LNCaP clone FGC (cell line): ENCODE measurements around the gene ARRDC5.

Source experiments
- DNase-seq: peaks from one replicate; pipeline ENCODE4 v3.0.0-alpha.2; 2011; ENCODE audit warnings: low read depth
- H3K4me3 ChIP-seq: 2 replicates; pipeline ENCODE4 v1.5.1; 2011; ENCODE audit warnings: mild to moderate bottlenecking, low read depth, low read length, control low read depth
- CTCF ChIP-seq: IDR thresholded peaks from 2 replicates; pipeline ENCODE4 v1.5.1; 2012; ENCODE audit warnings: mild to moderate bottlenecking; ENCODE audit not compliant: control insufficient read depth, insufficient read depth; ENCODE audit errors: extremely low read depth

The ARRDC5 gene

GRCh38 chr19:4914736-4915501 is 12.2 kb upstream of the ARRDC5 start:
- no peak for TF ChIP-seq CTCF
- peak; percentile 89 for DNase-seq
- no peak overlapping the region for H3K4me3 ChIP-seq

DNA sequence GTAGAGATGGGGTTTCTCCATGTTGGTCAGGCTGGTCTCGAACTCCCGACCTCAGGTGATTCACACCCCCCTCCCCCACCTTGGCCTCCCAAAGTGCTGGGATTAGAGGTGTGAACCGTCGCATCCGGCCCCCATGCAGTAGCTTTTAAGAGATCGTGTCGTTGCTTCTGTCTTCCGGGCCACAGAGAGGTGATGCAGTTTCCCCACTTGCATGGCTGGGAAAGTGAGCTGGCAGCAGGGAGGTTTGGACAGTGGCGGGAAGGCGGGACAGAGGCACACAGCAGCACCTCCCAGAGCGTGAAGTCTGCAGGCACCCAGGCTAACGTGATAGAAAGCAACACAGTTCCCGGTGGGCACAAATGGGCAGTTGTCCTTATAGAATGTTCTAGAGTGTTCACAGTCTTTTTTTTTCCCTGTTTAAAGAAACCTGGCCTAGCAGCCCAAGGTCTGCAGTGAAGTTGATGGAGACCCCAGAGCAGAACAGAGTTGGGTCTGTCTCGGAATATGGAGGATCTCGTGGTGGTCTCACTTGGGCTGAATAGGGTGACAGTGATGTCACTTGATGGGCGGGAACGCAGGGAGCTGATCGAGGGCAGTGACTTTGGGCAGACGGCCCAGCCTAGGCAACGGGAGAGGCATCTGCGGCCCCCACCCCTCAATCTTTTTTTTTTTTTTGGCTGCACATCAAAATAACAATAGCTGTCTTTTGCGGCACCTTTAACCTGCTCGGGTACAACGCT is 11.5 kb upstream of the ARRDC5 start:
- TF ChIP-seq CTCF: no peak
- H3K4me3 ChIP-seq: no peak overlapping the region
- no peak for DNase-seq

DNA sequence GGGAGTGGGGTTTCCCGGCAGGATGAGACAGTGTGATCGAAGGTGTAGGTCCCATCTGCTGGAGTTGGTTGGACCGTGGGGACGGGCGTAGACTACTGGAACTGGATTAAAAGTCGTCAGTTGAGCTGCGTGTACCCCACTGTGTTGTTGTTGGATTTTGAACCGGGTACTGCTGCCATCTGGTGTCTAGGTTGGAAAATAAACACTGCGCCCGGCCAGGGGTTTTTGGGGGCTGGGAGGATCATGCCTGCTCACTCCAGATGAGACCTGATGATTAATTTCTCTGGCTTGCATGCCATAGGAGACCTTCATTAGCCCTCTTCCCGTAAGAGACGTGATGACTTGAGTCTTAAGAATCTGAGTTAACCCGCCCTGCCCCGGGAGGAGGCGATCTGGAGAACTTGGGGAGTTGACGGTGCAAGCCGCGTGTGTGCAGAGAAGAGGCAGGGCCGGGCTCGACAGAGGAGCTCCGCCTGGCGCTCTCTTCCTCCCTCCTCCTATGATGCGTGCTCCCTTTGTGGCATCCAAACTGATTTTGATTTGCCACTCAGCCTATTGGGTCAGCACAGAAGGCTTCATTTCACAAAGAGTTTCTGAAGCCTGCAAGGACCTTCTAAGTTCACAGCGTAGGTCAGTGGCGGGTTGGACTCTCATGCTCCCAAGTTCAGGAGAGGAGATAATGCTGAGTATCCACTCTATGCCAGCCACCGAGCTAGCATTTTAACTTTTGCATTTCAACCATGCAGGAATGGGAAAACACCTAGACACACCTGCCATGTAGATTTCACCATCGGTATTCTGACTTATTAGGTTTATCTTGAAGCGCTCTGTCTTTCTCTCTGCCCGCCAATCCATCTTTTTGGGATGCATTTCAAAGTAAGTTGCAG is 9.3 kb upstream of the ARRDC5 start:
- no peak overlapping the region for H3K4me3 ChIP-seq
- DNase-seq: no peak
- TF ChIP-seq CTCF: peak; percentile 60

DNA sequence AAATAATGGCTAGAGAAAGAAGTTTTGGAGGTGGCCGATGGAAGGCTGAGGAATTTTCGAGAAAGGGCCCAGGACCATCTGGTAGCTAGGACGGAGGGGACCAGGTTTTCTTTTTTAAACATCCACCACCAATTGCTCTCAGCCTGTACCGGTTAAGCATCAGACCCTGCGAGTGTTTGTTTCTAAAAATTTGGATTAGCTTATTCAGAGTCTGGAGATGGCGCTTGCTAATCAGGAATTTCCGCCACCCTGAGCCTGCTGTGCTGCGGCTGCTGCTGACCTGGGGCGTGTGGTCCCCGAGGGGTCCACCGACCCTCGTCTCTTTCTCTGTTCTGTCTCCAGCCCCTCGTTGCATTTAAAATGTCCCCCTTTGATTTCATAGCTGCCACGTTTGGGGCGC is 8.6 kb upstream of the ARRDC5 start:
- DNase-seq: no peak
- no peak for TF ChIP-seq CTCF
- H3K4me3 ChIP-seq: peak overlapping the region; percentile 57

DNA sequence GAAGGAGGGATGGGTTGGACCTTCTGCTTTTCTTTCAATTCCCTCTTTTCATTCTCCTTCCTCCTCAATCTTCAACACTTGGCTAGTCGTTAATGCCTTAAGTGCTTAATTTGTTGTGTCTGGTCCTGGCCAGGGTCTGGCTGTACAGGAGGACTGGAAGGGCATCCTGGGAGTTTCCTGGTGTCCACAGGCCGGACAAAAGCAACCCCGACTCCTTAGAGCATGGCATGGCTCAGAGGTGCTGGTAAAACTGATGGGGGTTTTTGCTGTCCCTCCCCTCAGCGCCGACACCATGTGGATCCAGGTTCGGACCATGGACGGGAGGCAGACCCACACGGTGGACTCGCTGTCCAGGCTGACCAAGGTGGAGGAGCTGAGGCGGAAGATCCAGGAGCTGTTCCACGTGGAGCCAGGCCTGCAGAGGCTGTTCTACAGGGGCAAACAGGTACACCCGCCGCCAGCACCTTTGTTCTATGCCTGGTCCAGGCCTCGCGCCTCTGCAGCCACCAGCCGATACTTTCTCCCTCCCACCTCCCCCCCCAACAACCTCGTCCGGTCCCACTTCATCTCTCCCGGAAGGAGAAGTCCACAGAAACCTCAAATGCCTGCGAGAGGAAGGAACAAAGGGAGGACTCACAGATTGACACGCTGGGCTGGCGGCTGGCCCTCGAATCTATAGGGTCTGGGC is 8.0 kb upstream of the ARRDC5 start:
- peak overlapping the region; percentile 57 for H3K4me3 ChIP-seq
- no peak for TF ChIP-seq CTCF
- no peak for DNase-seq

DNA sequence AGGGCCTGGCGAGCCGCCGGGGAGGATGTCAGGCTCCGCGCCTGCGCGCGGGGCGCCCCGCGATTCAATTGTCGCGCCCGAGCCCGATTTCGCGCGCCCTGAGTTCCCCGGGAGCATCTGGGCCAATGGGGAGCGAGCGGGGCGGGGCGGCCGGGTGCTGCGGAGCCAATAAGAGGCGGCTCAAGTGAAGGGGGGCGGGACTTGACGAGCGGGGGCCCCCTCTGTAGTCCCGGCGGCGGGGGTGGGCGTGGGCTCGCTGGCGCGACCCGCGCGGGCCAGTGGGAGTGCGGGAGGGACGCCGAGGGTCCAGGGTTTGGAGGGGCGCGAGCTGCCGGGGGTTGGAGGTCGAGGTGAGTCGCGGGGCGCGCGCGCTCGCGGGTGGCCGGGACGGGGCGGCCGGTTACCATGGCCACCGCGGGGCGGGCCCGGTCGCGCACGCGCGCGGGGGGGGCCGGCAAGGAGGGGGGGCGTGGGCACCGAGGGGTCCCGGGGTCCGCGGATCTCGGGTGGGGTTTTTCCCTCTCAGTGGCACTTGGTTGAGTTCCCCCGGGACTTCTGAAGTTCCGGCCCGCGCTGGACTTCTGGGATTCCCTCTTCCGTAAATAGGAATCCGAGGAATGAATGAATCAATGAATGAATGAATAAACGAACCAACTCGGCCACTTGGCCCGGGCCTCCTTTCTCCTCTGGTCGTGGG is 7.3 kb upstream of the ARRDC5 start:
- DNase-seq: peak; percentile 21
- TF ChIP-seq CTCF: no peak
- H3K4me3 ChIP-seq: peak overlapping the region; percentile 57
